Fibroblast of peridontal ligament (primary cell): ENCODE results near the gene CD80.

Experiments
- DNase-seq: peaks from one replicate; pipeline ENCODE4 v3.0.0-alpha.2; 2010; ENCODE audit errors: extremely low read depth

CD80 gene

DNA sequence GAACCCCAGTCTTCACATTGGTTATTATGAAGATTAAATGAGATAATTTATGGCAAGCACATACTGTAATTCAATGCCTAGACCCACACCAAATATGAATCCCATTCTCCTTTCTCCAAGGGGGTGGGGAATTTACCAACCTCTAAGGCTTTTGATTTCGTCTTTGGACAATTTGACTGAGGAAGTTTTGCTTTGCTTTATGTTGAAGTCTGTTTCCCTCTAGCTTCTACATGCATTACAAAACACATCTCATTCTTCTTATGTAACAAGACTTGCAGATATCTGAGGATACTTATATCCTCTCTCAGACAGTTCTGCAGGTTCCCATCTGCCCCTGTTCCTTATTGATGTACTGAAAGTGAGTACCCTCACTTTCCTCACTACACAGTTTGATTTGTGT is 12.2 kb downstream of the CD80 start:
- DNase-seq: no peak

DNA sequence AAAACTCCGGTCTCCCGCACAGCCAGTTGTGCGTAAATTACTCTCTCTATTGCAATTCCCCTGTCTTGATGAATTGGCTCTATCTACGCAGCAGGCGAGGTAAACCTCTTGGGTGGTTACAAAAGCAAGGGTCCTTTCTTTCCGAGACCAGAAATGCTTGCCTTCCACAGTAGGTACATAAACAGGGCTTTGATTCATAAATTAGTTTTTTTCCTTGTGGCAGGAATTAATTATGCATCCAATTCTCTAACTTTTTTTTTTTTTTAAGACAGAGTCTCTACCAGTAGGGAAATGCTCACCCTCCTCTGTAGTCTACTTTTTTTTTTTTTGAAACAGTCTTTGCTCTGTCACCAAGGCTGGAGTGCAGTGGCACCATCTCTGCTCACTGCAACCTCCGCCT is 16.3 kb downstream of the CD80 start:
- DNase-seq: no peak

DNA sequence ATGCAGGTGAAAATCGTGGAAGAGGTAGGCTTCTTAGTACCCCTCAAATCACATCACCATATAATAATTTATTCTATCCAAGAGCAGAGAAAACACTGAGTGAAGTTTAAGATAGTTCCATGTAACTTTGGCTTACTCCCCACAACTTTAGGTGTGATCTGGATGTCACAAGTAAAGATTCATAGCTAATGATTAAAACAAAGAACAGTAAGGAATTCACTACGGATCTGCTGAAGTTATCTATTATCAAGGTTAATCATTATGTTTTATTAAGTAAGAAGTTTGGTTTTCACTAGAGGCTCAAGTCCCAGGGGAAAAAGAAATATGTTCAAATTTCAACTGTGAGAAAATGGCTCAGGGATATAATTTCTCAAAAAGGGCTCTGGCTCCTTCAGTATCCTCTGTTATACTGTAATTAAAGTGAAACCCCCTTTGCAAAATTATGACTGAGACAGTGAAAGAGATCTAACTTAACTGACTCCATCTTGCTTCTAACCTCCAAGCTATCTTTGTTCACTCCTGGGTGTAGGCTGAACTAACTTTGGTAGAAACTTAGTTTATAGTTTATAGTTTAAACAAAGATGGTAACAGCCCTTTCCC is 17.1 kb downstream of the CD80 start:
- DNase-seq: no peak

DNA sequence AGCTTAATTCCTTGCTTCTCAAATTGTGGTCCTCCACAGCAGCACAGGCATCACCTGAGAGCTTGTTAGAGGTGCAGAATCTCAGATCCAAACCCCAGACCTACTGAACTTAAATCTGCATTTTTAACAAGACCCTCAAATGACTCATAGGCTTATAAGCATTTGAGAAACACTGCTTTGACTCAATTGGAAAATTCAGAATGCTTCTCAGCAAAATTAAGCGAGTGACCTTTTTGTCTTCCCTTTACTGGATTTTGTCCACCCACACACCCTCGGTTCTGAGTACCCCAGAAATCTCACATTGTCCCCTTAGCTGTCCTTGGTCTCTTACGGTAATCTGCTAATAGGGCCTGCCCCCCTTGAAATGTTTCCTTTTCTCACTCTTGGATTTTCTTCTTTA is 17.9 kb downstream of the CD80 start:
- no peak for DNase-seq

DNA sequence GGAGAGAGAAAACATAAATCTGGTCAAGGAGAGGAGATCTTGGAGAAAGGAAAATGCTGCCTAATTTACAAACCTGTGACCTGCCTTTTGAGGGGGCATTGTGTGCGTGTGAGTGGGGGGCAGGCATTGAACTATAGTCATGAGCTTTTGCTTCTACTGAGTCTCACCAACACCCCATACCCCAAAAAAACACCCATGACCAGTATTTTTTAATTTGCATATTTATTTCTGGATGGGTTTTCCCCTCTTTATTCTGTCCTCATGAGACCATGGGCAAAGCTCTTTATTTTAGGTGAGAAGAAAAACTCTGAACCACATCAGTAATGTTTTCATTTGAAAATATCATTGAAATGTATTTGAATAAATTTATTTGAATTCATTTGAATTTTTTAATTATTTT is 20.6 kb downstream of the CD80 start:
- DNase-seq: no peak

DNA sequence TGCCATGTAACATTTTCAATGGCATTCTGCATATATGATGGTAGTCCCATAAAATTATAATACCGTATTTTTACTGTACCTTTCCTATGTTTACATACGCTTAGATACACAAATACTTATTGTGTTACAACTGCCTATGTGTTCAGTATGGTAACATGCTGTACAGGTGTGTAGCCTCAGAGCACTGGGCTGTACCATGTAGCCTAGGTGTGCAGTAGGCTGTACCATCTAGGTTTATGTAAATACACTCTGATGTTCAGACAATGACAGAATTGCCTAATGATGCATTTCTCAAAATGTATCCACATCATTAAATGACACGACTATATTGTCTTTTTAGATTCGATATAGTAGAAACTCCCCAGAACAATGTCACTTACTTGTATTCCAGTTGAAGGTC is 22.7 kb downstream of the CD80 start:
- DNase-seq: no peak

DNA sequence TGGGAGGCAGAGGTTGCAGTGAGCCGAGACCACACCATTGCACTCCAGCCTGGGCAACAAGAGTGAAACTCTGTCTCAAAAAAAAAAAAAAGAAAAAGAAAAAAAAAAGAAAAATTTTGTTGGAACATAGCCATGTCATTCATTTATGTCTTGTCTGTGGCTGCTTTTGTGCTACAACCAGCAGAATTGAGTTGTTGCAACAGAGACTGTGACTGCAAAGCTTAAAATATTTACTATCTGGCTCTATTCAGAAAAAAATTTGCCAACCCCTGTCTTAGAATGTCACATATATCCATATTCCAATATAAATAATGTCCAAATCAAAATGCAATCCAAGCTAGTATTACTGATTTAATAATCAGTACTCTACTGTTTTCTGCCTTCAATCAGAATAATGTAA is 25.1 kb downstream of the CD80 start:
- DNase-seq: no peak

DNA sequence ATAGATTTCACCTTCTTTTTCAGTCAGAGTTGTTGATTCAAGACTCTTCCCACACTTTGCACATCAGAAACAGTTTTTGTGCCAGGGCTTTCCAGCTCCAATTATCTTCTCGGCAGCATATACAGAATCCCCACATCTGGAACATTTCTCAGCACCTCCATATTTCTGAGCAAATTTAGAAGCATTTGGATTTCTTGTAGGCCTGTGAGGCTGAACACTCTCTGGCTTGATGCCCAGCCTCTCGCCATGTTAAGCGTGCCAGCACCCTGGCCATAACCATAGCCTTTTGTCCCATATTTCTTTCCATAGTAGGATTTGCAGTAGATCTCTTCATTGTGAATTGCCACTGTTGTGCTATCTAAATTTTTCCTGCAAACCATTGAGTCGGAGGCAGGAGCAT is 28.3 kb downstream of the CD80 start:
- DNase-seq: peak; percentile 20

DNA sequence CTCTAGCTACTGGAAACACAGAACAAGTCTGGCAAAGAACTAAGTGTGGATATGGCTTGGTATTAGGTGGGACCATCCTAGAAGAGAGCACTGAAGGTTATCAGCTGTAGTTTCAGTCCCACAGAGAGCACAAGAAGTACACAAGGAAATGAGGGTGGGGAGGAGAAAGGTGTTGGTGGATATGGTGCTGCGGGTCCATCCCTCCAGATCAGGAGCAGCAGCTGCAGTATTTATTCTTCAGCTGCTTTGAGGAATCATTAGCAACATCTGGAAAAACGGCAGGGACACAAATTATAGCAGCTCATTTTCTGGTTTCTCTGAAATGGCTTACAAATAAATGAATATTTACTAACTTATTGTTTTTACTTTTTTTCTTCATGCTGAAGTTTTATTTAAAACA is 29.0 kb downstream of the CD80 start:
- no peak for DNase-seq

DNA sequence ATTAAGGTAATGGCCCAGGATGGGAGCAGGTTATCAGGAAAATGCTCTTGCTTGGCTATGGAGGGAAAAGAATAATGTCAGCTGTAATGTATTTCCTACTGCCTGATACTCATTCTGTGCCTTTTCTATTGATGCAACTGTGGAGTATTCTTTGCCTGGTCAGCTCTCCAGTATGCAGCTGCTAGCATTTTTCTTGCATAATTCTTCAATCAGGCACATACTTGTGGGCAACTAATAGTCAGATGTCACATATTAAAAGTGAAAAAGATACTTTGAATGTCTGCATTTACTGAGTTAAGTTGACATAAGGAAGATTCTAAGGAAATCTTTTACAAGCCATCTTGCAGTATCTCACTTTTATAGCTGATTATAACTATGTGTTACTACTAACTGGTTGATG is 29.5 kb downstream of the CD80 start:
- DNase-seq: peak; percentile 83

DNA sequence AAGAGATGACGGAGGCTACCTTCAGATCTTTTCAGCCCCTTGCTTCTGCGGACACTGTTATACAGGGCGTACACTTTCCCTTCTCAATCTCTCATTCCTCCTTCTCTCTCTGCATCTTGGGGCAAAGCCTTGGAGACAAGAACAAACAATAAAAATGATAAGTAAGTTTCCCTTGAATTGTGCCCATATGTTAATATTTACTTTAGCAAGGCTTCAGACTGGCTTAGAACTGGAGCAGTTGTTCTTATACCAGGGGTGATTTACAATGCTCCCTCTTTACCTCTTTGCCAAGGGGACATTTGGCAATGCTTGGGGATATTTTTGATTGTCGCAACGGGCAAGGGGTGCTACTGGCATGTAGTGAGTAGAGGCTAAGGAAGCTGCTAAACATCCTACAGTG is 31.7 kb downstream of the CD80 start:
- DNase-seq: no peak

DNA sequence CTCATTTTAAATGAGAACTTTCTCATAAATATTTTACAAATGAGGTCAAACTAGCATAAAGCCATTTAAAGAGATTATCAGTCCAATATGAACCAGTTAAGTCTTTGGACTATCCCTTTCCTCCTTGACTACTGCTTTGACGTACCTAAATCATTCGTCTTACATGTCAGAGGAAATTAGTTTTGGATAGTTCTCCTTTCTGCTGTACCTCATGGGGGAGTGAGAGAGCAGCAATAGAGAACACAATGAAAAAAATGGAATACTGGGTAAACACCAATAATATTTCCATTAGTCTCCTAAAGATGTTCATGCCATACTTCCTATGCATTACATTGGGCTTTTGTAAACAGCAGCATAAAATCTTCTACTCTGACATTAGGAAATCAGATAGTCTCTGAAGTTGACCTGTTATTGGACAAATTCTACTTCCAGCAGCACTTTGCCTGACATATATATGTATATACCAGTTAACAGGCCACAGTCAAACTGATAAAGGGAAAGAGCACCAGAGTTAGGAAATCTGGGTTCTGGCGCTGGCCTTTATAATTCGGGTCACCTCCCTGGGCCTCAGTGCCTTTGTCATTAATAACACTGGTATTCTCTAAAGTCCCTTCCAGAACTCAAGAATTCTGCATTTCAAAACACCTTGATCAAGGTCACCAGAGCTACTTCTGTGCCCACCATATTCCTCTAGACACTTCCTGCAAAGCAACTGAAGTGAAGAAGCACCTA is 34.3 kb downstream of the CD80 start:
- DNase-seq: peak; percentile 54

DNA sequence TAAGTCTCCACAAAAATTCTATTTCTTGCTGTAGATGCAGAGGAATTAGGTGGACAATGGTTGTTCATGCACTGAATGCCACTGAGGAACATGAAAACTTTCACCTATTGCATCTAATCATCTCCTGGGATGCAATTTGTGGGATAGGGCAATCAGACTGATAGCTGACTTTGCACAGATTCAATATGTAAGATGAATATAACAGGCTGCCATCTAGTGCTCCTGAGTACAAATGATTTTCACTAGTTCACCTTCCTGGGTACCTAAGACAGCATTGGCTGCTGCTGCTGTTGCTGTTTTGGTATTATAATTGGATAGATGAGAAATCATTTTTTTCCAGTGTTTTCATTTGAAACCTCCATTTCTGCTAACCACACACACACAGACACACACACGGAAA is 41.4 kb downstream of the CD80 start:
- no peak for DNase-seq

DNA sequence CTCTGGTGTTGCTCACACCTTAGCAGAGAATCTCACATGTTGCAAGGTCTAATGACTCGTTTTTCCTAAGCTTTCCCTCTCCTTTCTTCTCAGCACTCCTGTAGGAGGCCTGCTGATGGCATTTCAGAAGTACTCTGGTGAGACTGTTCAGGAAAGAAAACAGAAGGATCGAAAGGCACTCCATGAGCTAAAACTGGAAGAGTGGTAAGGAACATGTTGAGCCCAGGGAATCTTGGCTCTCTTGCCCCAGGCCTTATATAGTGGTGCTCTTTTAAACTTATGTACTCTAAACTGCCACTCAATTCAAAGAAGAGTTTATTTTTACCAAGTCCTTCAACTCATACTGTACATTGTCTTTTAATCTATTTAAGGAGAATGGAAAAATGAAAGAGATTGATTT is 42.3 kb downstream of the CD80 start:
- no peak for DNase-seq

DNA sequence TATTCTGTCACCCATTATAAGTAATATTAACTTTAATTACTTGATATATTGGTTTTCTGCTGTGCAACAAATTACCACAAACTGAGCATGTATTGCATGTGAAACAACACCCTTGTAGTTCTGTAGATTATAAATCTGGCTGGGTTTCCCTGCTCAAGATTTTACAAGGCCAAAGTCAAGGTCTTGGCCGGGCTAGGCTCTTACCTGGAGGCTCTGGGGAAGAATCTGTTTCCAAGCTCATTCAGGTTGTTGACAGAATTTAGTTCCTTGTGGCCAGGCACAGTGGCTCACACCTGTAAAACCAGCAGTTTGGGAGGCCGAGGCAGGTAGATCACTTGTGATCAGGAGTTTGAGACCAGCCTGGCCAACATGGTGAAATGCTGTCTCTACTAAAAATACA is 44.8 kb downstream of the CD80 start:
- no peak for DNase-seq

DNA sequence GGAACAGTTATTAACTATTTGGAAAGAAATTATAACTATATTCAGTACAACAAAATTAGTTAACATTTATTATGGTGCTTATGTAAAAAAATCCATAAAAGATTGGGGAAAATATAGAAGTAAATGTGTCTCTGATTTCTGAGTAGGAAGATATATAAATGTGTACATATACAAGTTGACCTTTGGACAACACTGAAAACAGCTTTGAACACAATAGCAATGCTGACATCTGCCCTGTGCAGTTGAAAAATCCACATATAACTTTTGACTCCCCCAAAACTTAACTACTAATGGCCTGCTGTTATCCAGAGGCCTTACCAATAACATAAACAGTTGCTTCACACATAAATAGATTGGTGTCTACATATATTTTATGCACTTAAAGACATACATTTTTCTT is 48.7 kb downstream of the CD80 start:
- DNase-seq: no peak

DNA sequence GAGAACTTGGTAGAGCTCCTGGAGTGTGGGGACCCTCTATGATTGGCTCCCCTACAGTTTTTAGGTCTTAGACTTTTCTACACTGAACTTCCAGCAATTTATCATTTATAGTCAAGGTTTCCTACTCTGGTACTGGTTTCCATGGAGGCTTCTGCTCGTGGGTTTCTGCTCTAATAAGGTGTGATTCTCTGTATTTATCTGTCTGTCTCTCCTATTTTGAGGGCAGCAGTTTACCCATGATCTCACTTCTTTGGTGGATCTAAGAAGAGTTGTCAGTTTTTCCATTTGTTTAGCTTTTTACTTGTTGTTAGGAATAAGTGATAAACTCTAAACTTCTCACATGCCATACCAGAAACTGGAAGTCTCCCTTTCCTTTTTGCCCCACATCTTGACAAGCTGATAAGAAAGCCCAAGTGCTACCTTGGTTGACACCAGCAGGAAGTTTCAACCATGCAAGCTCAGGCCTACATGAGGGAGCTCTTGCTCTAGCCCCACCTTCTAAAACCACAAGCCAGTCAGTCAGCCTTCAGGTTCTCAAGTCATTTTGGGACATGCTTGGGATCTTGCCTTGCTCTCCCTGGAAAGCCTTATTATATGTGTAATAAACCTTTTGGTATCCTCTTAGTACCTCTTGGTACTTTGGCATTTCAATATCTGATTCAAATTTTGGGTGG is 51.1 kb downstream of the CD80 start:
- no peak for DNase-seq

DNA sequence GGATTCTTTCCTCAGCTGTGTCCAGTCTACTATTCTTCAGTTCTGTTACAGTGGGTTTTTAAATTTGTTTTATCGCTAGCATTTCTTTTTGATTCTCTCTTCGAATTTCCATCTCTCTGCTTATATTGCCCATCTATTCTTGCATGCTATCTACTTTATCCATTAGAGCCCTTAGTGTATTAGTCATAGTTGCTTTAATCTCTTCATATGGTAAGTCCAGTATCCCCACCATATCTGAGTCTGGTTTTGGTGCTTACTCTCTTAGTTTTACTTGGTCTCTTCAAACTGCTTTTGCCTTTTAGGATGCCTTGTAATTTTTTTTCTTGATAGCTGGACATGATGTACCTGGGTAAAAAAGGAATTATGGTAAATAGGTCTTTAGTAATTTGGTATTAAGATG is 52.0 kb downstream of the CD80 start:
- no peak for DNase-seq

DNA sequence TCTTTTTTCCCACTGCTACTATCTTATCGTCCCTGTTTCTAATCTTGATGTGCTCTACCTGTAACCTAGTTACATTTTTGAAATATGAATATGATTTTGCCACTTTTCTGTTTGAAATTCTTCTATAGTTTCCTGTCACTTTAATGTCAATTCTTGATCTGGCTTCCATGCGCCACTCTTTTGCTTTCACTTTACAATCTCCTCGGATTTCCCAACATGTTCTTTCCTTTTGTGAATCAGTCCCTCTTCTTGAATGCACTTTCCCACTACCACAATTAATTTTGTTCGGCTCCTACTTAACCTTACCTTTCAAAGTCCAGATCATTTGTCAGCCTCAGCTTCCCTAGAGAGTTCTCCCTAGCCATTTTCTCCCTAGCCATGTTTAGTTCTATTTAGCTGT is 52.8 kb downstream of the CD80 start:
- DNase-seq: no peak

DNA sequence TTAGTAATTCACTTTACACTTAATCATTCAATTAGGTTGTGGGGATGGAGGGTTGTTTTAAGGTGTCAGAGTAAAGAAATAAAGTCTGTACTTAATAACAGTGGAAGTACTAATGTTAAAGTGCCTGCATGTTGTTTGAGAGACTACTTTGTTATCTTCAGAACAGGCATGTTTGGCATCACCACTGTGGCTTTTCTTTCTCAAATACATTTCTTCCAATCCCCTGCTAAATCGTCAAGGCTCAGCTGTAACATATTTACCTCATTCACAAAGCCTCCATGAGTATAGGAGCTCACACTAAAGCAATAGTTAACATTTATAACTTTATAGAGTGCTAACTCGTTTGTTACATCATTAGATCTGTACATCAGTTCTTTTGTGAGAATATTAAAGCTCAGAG is 58.5 kb downstream of the CD80 start:
- DNase-seq: no peak

DNA sequence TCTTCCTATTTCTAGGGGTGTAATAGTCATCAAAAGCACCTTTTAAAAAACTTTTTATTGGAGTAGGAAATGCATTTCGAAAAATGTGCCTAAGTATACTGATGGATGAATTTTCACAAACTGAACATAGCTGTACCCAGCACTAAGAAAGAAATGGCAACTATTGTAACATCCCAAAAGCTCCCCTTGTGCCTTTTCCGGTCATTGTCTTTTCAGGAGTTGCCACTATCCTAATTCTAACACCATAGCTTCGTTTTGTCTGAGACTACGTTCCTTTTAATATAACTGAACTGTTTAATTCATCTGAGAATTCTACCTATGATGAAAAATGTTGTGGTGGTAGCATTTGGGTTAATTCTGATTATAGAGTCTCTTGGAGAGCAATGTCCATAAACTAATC is 59.1 kb downstream of the CD80 start:
- DNase-seq: no peak

DNA sequence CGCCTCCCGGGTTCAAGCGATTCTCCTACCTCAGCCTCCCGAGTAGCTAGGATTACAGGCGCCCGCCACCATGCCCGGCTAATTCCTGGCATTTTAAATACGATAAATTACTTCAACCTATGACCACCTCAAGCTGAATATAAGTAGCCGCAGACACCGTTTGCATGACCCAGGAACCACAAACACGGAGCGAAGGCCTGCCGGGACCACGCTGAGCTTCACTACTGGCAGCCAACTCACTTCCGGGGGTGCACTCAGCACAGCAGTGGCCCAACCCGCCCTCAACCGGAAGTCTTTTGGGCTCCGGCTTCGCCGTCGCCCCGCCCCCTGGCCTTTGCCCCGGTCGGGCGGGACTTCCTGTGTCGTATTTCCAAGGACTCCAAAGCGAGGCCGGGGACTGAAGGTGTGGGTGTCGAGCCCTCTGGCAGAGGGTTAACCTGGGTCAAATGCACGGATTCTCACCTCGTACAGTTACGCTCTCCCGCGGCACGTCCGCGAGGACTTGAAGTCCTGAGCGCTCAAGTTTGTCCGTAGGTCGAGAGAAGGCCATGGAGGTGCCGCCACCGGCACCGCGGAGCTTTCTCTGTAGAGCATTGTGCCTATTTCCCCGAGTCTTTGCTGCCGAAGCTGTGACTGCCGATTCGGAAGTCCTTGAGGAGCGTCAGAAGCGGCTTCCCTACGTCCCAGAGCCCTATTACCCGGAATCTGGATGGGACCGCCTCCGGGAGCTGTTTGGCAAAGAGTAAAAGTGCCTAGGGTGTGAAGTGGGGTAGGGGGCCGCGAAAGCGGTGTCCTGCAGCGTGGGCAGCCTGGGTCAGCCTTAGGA is 61.0 kb downstream of the CD80 start, which contains the start of gene TIMMDC1:
Gene TIMMDC1 (plus strand): TSS at position 362 of the 826 bp plus-strand sequence. CDS start 187 bp downstream, at position 549.
- peak; percentile 92 for DNase-seq
